ENCODE data around the gene RNF7. TPM values are rescaled to one million over a fixed set of nuclear protein-coding genes. Genes with fewer than 3 reads are reported as not detected.

RNF7 gene
- total RNA-seq, 1 donor from 2014 or later = 105 TPM

GRCh38 chr3:141795276-141795675, 57.2 kb downstream of the RNF7 start:
- H3K36me3 Mint-ChIP-seq (ENCODE audit: low read depth) = peaks cover 2% of the 10 kb centered on the region
- H3K27ac Mint-ChIP-seq (ENCODE audit: unreplicated experiment) = no peak overlapping the region

DNA sequence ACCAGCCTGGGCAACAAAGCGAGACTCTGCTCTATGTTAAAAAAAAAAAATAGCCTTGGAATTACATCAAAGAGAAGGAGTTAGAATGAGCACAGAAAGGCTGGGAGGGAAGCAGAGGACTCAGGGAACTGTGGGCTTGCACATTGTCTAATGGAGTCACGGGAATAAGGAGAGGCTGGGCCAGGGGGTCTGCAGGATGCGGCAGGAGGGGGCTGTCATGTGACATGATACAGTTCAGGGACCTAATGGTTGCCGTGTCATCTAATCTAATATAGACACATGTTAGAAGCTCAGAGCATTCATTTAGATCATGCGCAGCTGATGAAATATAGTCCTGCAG, 57.6 kb downstream of the RNF7 start:
- H3K27ac Mint-ChIP-seq (ENCODE audit: unreplicated experiment) = no peak overlapping the region

More at GRCh38 chr3:141795276-141795675, 57.2 kb downstream of the RNF7 start:
- DNase-seq (ENCODE audit: low spot score) = no peak
- Mint-ChIP-seq H3K4me3 (ENCODE audit: unreplicated experiment) (no peak overlapping the region), H3K27me3 (ENCODE audit: low read depth) (no peaks in the 10 kb centered on the region), H3K4me1 (ENCODE audit: low read depth) (peaks cover 9% of the 10 kb centered on the region), H3K9me3 (ENCODE audit: low read depth) (peaks cover 1% of the 10 kb centered on the region)
- no peak for TF ChIP-seq CTCF (IDR thresholded peaks at IDR 0.05)

GRCh38 chr3:141796081-141796888, 58.2 kb downstream of the RNF7 start:
- Mint-ChIP-seq H3K9me3 (ENCODE audit: low read depth) (peaks cover 6% of the 10 kb centered on the region), H3K4me3 (ENCODE audit: unreplicated experiment) (no peak overlapping the region), H3K36me3 (ENCODE audit: low read depth) (peaks cover 4% of the 10 kb centered on the region), H3K27ac (ENCODE audit: unreplicated experiment) (no peak overlapping the region), H3K27me3 (ENCODE audit: low read depth) (no peaks in the 10 kb centered on the region), H3K4me1 (ENCODE audit: low read depth) (peaks cover 9% of the 10 kb centered on the region)
- no peak for DNase-seq (ENCODE audit: low spot score)
- no peak for TF ChIP-seq CTCF (IDR thresholded peaks at IDR 0.05)

More for the DNA sequence above, 57.6 kb downstream of the RNF7 start:
- no peaks in the 10 kb centered on the region for H3K27me3 Mint-ChIP-seq (ENCODE audit: low read depth)
- no peak for TF ChIP-seq CTCF (IDR thresholded peaks at IDR 0.05)
- no peak overlapping the region for H3K4me3 Mint-ChIP-seq (ENCODE audit: unreplicated experiment)
- peaks cover 9% of the 10 kb centered on the region for H3K4me1 Mint-ChIP-seq (ENCODE audit: low read depth)
- H3K9me3 Mint-ChIP-seq (ENCODE audit: low read depth) = peaks cover 6% of the 10 kb centered on the region
- DNase-seq (ENCODE audit: low spot score) = no peak
- peaks cover 4% of the 10 kb centered on the region for H3K36me3 Mint-ChIP-seq (ENCODE audit: low read depth)

Other genes starting within 250 kb of the RNF7 start
- gene GRK7, start 25.1 kb downstream of the RNF7 start, total RNA-seq = not detected in 3 replicates
- gene ATP1B3, start 138.3 kb downstream of the RNF7 start, total RNA-seq = 143 to 165 TPM (median 161 TPM) in 3 replicates